Subcutaneous abdominal adipose tissue (tissue), 5 donors: ENCODE results near the gene INTS12.

ENCODE experiments used
- H3K27ac ChIP-seq: one replicate; pipeline ENCODE4 v1.7.0; 2013; ENCODE audit warnings: low read depth, mild to moderate bottlenecking, inconsistent platforms, low read length, moderate library complexity
- H3K27me3 ChIP-seq, 5 donors: one replicate each; pipeline ENCODE4 v1.7.0; 2013; ENCODE audit warnings: low read length in 5 of 5, inconsistent platforms in 1 of 5; ENCODE audit not compliant: control insufficient read depth in 5 of 5, insufficient read depth in 4 of 5
- H3K36me3 ChIP-seq, 5 donors: one replicate each; pipeline ENCODE4 v1.7.0; 2013; ENCODE audit warnings: low read length in 5 of 5; ENCODE audit not compliant: control insufficient read depth in 5 of 5, insufficient read depth in 5 of 5
- H3K4me1 ChIP-seq, 5 donors: one replicate each; pipeline ENCODE4 v1.7.0; 2013; ENCODE audit warnings: low read length in 5 of 5, mild to moderate bottlenecking in 3 of 5, moderate library complexity in 1 of 5; ENCODE audit not compliant: control insufficient read depth in 5 of 5, insufficient read depth in 5 of 5
- H3K4me3 ChIP-seq, 5 donors: one replicate each; pipeline ENCODE4 v1.7.0; 2013; ENCODE audit warnings: low read length in 5 of 5, low read depth in 1 of 5
- H3K9ac ChIP-seq, 5 donors: one replicate each; pipeline ENCODE4 v1.7.0; 2013; ENCODE audit warnings: low read length in 5 of 5, mild to moderate bottlenecking in 4 of 5, moderate library complexity in 3 of 5
- H3K9me3 ChIP-seq, 5 donors: one replicate each; pipeline ENCODE4 v1.7.0; 2013; ENCODE audit warnings: low read length in 5 of 5; ENCODE audit not compliant: control insufficient read depth in 5 of 5
- donor health status: healthy.
- donor health status: healthy.
- donor health status: healthy.
- donor health status: healthy.
- donor health status: healthy.

The INTS12 gene

GRCh38 chr4:105661028-105661427 lies 47.5 kb downstream of the INTS12 start:
- Histone ChIP-seq H3K27ac (no peak overlapping the region), H3K4me3 (no peak overlapping the region), H3K4me1 (no peaks in the 10 kb centered on the region), H3K9me3 (no peaks in the 10 kb centered on the region), H3K36me3 (no peaks in the 10 kb centered on the region), H3K27me3 (no peaks in the 10 kb centered on the region), H3K9ac (no peak overlapping the region)

GRCh38 chr4:105659190-105659589 lies 49.3 kb downstream of the INTS12 start:
- H3K4me3 ChIP-seq = no peak overlapping the region
- no peak overlapping the region for H3K9ac ChIP-seq
- no peaks in the 10 kb centered on the region for H3K9me3 ChIP-seq
- no peaks in the 10 kb centered on the region for H3K36me3 ChIP-seq
- H3K4me1 ChIP-seq = no peaks in the 10 kb centered on the region
- H3K27ac ChIP-seq = no peak overlapping the region
- H3K27me3 ChIP-seq = no peaks in the 10 kb centered on the region

GRCh38 chr4:105657117-105657765 lies 51.2 kb downstream of the INTS12 start:
- Histone ChIP-seq H3K27me3 (no peaks in the 10 kb centered on the region), H3K4me1 (no peaks in the 10 kb centered on the region), H3K36me3 (no peaks in the 10 kb centered on the region), H3K9ac (no peak overlapping the region), H3K4me3 (no peak overlapping the region), H3K9me3 (no peaks in the 10 kb centered on the region), H3K27ac (no peak overlapping the region)

GRCh38 chr4:105652286-105652888 lies 56.1 kb downstream of the INTS12 start:
- H3K4me3 ChIP-seq = no peak overlapping the region
- no peak overlapping the region for H3K9ac ChIP-seq
- no peaks in the 10 kb centered on the region for H3K9me3 ChIP-seq
- no peaks in the 10 kb centered on the region for H3K36me3 ChIP-seq
- H3K27ac ChIP-seq = no peak overlapping the region
- H3K27me3 ChIP-seq = no peaks in the 10 kb centered on the region
- no peaks in the 10 kb centered on the region for H3K4me1 ChIP-seq

- Histone ChIP-seq H3K4me3 (no peak overlapping the region), H3K27ac (no peak overlapping the region), H3K36me3 (no peaks in the 10 kb centered on the region), H3K27me3 (no peaks in the 10 kb centered on the region), H3K4me1 (no peaks in the 10 kb centered on the region), H3K9ac (no peak overlapping the region), H3K9me3 (no peaks in the 10 kb centered on the region)
These were observed 56.6 kb downstream of the INTS12 start for GRCh38 chr4:105651884-105652283.

- Histone ChIP-seq H3K9me3 (no peaks in the 10 kb centered on the region), H3K27me3 (no peaks in the 10 kb centered on the region), H3K27ac (no peak overlapping the region), H3K4me3 (no peak overlapping the region), H3K9ac (no peak overlapping the region), H3K4me1 (no peaks in the 10 kb centered on the region), H3K36me3 (no peaks in the 10 kb centered on the region)
These were observed 58.3 kb downstream of the INTS12 start for GRCh38 chr4:105650190-105650589.

- Histone ChIP-seq H3K4me3 (no peak overlapping the region), H3K27me3 (no peaks in the 10 kb centered on the region), H3K9me3 (no peaks in the 10 kb centered on the region), H3K27ac (no peak overlapping the region), H3K9ac (no peak overlapping the region), H3K36me3 (no peaks in the 10 kb centered on the region), H3K4me1 (no peaks in the 10 kb centered on the region)
These were observed 63.0 kb downstream of the INTS12 start for GRCh38 chr4:105645440-105645839.

GRCh38 chr4:105644257-105644656 lies 64.2 kb downstream of the INTS12 start:
- no peaks in the 10 kb centered on the region for H3K36me3 ChIP-seq
- no peaks in the 10 kb centered on the region for H3K9me3 ChIP-seq
- no peak overlapping the region for H3K4me3 ChIP-seq
- H3K27me3 ChIP-seq = no peaks in the 10 kb centered on the region
- H3K9ac ChIP-seq = no peak overlapping the region
- no peaks in the 10 kb centered on the region for H3K4me1 ChIP-seq
- H3K27ac ChIP-seq = no peak overlapping the region

- no peaks in the 10 kb centered on the region for H3K36me3 ChIP-seq
- H3K4me3 ChIP-seq = no peak overlapping the region
- no peaks in the 10 kb centered on the region for H3K27me3 ChIP-seq
- no peaks in the 10 kb centered on the region for H3K9me3 ChIP-seq
- H3K9ac ChIP-seq = no peak overlapping the region
- no peak overlapping the region for H3K27ac ChIP-seq
- H3K4me1 ChIP-seq = peaks cover 0 to 7% (median 5%) of the 10 kb centered on the region in 5 donors
These were observed 66.6 kb downstream of the INTS12 start for GRCh38 chr4:105641845-105642244.

GRCh38 chr4:105637408-105638176 lies 70.9 kb downstream of the INTS12 start:
- Histone ChIP-seq H3K4me3 (no peak overlapping the region), H3K9me3 (no peaks in the 10 kb centered on the region), H3K4me1 (peaks cover 0 to 10% (median 5%) of the 10 kb centered on the region in 5 donors), H3K9ac (no peak overlapping the region), H3K36me3 (no peaks in the 10 kb centered on the region), H3K27ac (no peak overlapping the region), H3K27me3 (no peaks in the 10 kb centered on the region)
